ENCODE measurements around the gene UHRF1.
"Not testable (repeated sequence)": the region's sequence is repeated elsewhere in the genome, so short reads cannot be mapped to it uniquely, and the experiment has no call there.

The UHRF1 gene

GRCh38 chr19:4896372-4896771 is 12.9 kb upstream of the UHRF1 start:
- DNase-seq (ENCODE audit: insufficient read length, low spot score) (no peak), FAIRE-seq (no peak)

- FAIRE-seq (no peak), DNase-seq (ENCODE audit: insufficient read length, low spot score) (no peak)
These were observed 12.2 kb upstream of the UHRF1 start for GRCh38 chr19:4897146-4897545.

GRCh38 chr19:4900879-4901278 is 8.4 kb upstream of the UHRF1 start:
- DNase-seq (ENCODE audit: insufficient read length, low spot score); FAIRE-seq: not testable (repeated sequence)

- DNase-seq (ENCODE audit: insufficient read length, low spot score) (no peak), FAIRE-seq (no peak)
These were observed 6.5 kb upstream of the UHRF1 start, which contains the start of gene ARRDC5 for GRCh38 chr19:4902796-4903195. Gene ARRDC5, minus strand, starts transcription at chr19:4902896. Its CDS starts 71 bp downstream, at chr19:4902825.

- FAIRE-seq (no peak), DNase-seq (ENCODE audit: insufficient read length, low spot score) (no peak)
These were observed 4.8 kb upstream of the UHRF1 start for GRCh38 chr19:4904481-4904880.

GRCh38 chr19:4906963-4907362 is 2.3 kb upstream of the UHRF1 start:
- DNase-seq (ENCODE audit: insufficient read length, low spot score) (no peak), FAIRE-seq (no peak)

- DNase-seq (ENCODE audit: insufficient read length, low spot score) = no peak
These were observed 941 bp upstream of the UHRF1 start for GRCh38 chr19:4908360-4908759.

GRCh38 chr19:4908781-4909155 is 533 bp upstream of the UHRF1 start:
- DNase-seq (ENCODE audit: insufficient read length, low spot score) = no peak
- FAIRE-seq = no peak

More at GRCh38 chr19:4908360-4908759, 941 bp upstream of the UHRF1 start:
- FAIRE-seq = no peak

- FAIRE-seq (peak; percentile 94), DNase-seq (ENCODE audit: insufficient read length, low spot score) (peak; percentile 99)
These were observed 744 bp downstream of the UHRF1 start for GRCh38 chr19:4909897-4910593.

- DNase-seq (ENCODE audit: insufficient read length, low spot score) (peak; percentile 37), FAIRE-seq (peak; percentile 73)
These were observed 1.4 kb downstream of the UHRF1 start for GRCh38 chr19:4910594-4911281.

- DNase-seq (ENCODE audit: insufficient read length, low spot score) (no peak), FAIRE-seq (no peak)
These were observed 2.0 kb downstream of the UHRF1 start for GRCh38 chr19:4911314-4911713.

- FAIRE-seq (peak; percentile 96), DNase-seq (ENCODE audit: insufficient read length, low spot score) (peak; percentile 47)
These were observed 2.7 kb downstream of the UHRF1 start for GRCh38 chr19:4911786-4912672.

- peak; percentile 67 for FAIRE-seq
- DNase-seq (ENCODE audit: insufficient read length, low spot score) = no peak
These were observed 4.9 kb downstream of the UHRF1 start for GRCh38 chr19:4913996-4914735.

GRCh38 chr19:4914736-4915501 is 5.6 kb downstream of the UHRF1 start:
- peak; percentile 4 for FAIRE-seq

GRCh38 chr19:4916292-4917082 is 7.2 kb downstream of the UHRF1 start:
- peak; percentile 72 for DNase-seq (ENCODE audit: insufficient read length, low spot score)
- peak; percentile 96 for FAIRE-seq

More at GRCh38 chr19:4914736-4915501, 5.6 kb downstream of the UHRF1 start:
- DNase-seq (ENCODE audit: insufficient read length, low spot score) = no peak

- DNase-seq (ENCODE audit: insufficient read length, low spot score) = no peak
- no peak for FAIRE-seq
These were observed 13.4 kb downstream of the UHRF1 start for GRCh38 chr19:4922530-4923275.

- DNase-seq (ENCODE audit: insufficient read length, low spot score) = no peak
- FAIRE-seq = no peak
These were observed 14.0 kb downstream of the UHRF1 start for GRCh38 chr19:4923276-4923747.

- no peak for FAIRE-seq
- no peak for DNase-seq (ENCODE audit: insufficient read length, low spot score)
These were observed 19.9 kb downstream of the UHRF1 start for GRCh38 chr19:4929186-4929585.
